HEK293 (cell line): ENCODE results near the gene BEST2.
A peak's percentile ranks its signal among the peaks of the same experiment; 100 is the strongest.

Source experiments
- ELK4 ChIP-seq: IDR thresholded peaks from 2 replicates; pipeline ENCODE4 v1.6.1; 2011; ENCODE audit warnings: mild to moderate bottlenecking, low read depth, low read length, borderline replicate concordance
- HOXA7 ChIP-seq: sonication (generic); formaldehyde crosslinking; IDR thresholded peaks from 2 replicates; pipeline ENCODE4 v1.8.1; 2022; ENCODE audit warnings: missing genetic modification reagents, borderline replicate concordance
- HOXC10 ChIP-seq: sonication (generic); formaldehyde crosslinking; IDR thresholded peaks from 2 replicates; pipeline ENCODE4 v1.8.1; 2023; ENCODE audit warnings: mild to moderate bottlenecking, missing genetic modification reagents
- INSM2 ChIP-seq: fragments of 450-650 bp; formaldehyde crosslinking; IDR thresholded peaks from 2 replicates; pipeline ENCODE4 v1.5.1; 2016; ENCODE audit warnings: missing biosample characterization, missing genetic modification characterization
- KLF16 ChIP-seq: fragments of 450-650 bp; formaldehyde crosslinking; IDR thresholded peaks from 2 replicates; pipeline ENCODE4 v1.5.1; 2017; ENCODE audit warnings: missing biosample characterization, missing genetic modification characterization
- OVOL3 ChIP-seq: fragments of 450-650 bp; formaldehyde crosslinking; IDR thresholded peaks from 2 replicates; pipeline ENCODE4 v1.5.1; 2016; ENCODE audit warnings: missing biosample characterization, missing genetic modification characterization
- PRDM1 ChIP-seq: fragments of 450-650 bp; formaldehyde crosslinking; IDR thresholded peaks from 2 replicates; pipeline ENCODE4; 2016; ENCODE audit warnings: missing biosample characterization, missing genetic modification characterization
- PRDM10 ChIP-seq: fragments of 450-650 bp; formaldehyde crosslinking; IDR thresholded peaks from 2 replicates; pipeline ENCODE4 v1.5.1; 2016; ENCODE audit warnings: missing biosample characterization, missing genetic modification characterization
- ZBTB49 ChIP-seq: fragments of 450-650 bp; formaldehyde crosslinking; IDR thresholded peaks from 2 replicates; pipeline ENCODE4 v1.5.1; 2016; ENCODE audit warnings: missing biosample characterization, missing genetic modification characterization, low read depth
- ZBTB7A ChIP-seq: fragments of 450-650 bp; formaldehyde crosslinking; IDR thresholded peaks from 2 replicates; pipeline ENCODE4 v1.5.1; 2016; ENCODE audit warnings: low read depth, missing biosample characterization, missing genetic modification characterization
- ZNF10 ChIP-seq: fragments of 450-650 bp; formaldehyde crosslinking; IDR thresholded peaks from 2 replicates; pipeline ENCODE4 v1.5.1; 2017; ENCODE audit warnings: missing biosample characterization, missing genetic modification characterization
- ZNF121 ChIP-seq: fragments of 450-650 bp; formaldehyde crosslinking; IDR thresholded peaks from 2 replicates; pipeline ENCODE4 v1.5.1; 2016; ENCODE audit warnings: missing biosample characterization, missing genetic modification characterization
- ZNF133 ChIP-seq: fragments of 450-650 bp; formaldehyde crosslinking; IDR thresholded peaks from 2 replicates; pipeline ENCODE4 v1.5.1; 2016; ENCODE audit warnings: missing biosample characterization, missing genetic modification characterization
- ZNF157 ChIP-seq: fragments of 450-650 bp; formaldehyde crosslinking; IDR thresholded peaks from 2 replicates; pipeline ENCODE4 v1.5.1; 2016; ENCODE audit warnings: missing biosample characterization, missing genetic modification characterization
- ZNF16 ChIP-seq: fragments of 450-650 bp; formaldehyde crosslinking; IDR thresholded peaks from 2 replicates; pipeline ENCODE4 v1.5.1; 2016; ENCODE audit warnings: low read depth, missing biosample characterization, missing genetic modification characterization
- ZNF214 ChIP-seq: fragments of 450-650 bp; formaldehyde crosslinking; IDR thresholded peaks from 2 replicates; pipeline ENCODE4 v1.5.1; 2017; ENCODE audit warnings: missing biosample characterization, mild to moderate bottlenecking, missing genetic modification characterization, borderline replicate concordance
- ZNF280C ChIP-seq: fragments of 450-650 bp; formaldehyde crosslinking; IDR thresholded peaks from 2 replicates; pipeline ENCODE4 v1.5.1; 2016; ENCODE audit warnings: missing biosample characterization, missing genetic modification characterization
- ZNF350 ChIP-seq: fragments of 450-650 bp; formaldehyde crosslinking; IDR thresholded peaks from 2 replicates; pipeline ENCODE4 v1.5.0; 2017; ENCODE audit warnings: missing biosample characterization, mild to moderate bottlenecking, missing genetic modification characterization
- ZNF37A ChIP-seq: fragments of 450-650 bp; IDR thresholded peaks from 2 replicates; pipeline ENCODE4 v1.5.1; 2018; ENCODE audit warnings: missing biosample characterization, missing genetic modification characterization
- ZNF514 ChIP-seq: fragments of 450-650 bp; formaldehyde crosslinking; IDR thresholded peaks from 2 replicates; pipeline ENCODE4 v1.5.1; 2016; ENCODE audit warnings: missing biosample characterization, missing genetic modification characterization
- ZNF558 ChIP-seq: fragments of 450-650 bp; formaldehyde crosslinking; IDR thresholded peaks from 2 replicates; pipeline ENCODE4 v1.5.1; 2016; ENCODE audit warnings: missing biosample characterization, missing genetic modification characterization
- ZNF610 ChIP-seq: fragments of 450-650 bp; formaldehyde crosslinking; IDR thresholded peaks from 2 replicates; pipeline ENCODE4 v1.5.1; 2016; ENCODE audit warnings: missing biosample characterization, missing genetic modification characterization, borderline replicate concordance
- ZNF639 ChIP-seq: fragments of 450-650 bp; formaldehyde crosslinking; IDR thresholded peaks from 2 replicates; pipeline ENCODE4 v1.5.1; 2016; ENCODE audit warnings: missing biosample characterization, missing genetic modification characterization
- ZNF791 ChIP-seq: fragments of 450-650 bp; formaldehyde crosslinking; IDR thresholded peaks from 2 replicates; pipeline ENCODE4 v1.5.1; 2016; ENCODE audit warnings: missing biosample characterization, missing genetic modification characterization
- ZSCAN30 ChIP-seq: fragments of 450-650 bp; IDR thresholded peaks from 2 replicates; pipeline ENCODE4 v1.5.1; 2018; ENCODE audit warnings: missing biosample characterization, mild to moderate bottlenecking, missing genetic modification characterization, moderate library complexity

Gene BEST2

GRCh38 chr19:12806242-12807081 is 54.9 kb downstream of the BEST2 start, which contains the start of gene RNASEH2A (continued):
- TF ChIP-seq ZNF280C (tag by site-specific recombination) (no peak), HOXC10 (CRISPR knock-in tag) (0 out of 2 replicates have a peak, but pooled peaks have one; percentile 82), ZNF121 (no peak), ELK4 (no peak), ZNF157 (tag by site-specific recombination) (no peak), ZNF610 (tag by site-specific recombination) (peak; percentile 83; the same call in 1 of the 2 replicates), HOXA7 (CRISPR knock-in tag) (no peak), ZNF514 (no peak), ZSCAN30 (tag by site-specific recombination) (peak; percentile 35; the same call in 1 of the 2 replicates), ZNF37A (tag by site-specific recombination) (no peak), ZNF791 (tag by site-specific recombination) (no peak), ZBTB49 (no peak), PRDM10 (tag by site-specific recombination) (peak; percentile 99), ZNF558 (tag by site-specific recombination) (no peak), ZNF133 (tag by site-specific recombination) (0 out of 2 replicates have a peak, but pooled peaks have one; percentile 9), KLF16 (peak; percentile 93), ZNF10 (no peak), OVOL3 (tag by site-specific recombination) (no peak), PRDM1 (no peak), ZNF350 (tag by site-specific recombination) (no peak), ZNF16 (tag by site-specific recombination) (no peak), ZNF639 (no peak; the same call in 1 of the 2 replicates), ZNF214 (tag by site-specific recombination) (no peak), ZBTB7A (peak; percentile 70; the same call in 1 of the 2 replicates), INSM2 (tag by site-specific recombination) (peak; percentile 41; the same call in 1 of the 2 replicates)
